GM12892 (cell line): ENCODE measurements around the gene AHDC1. TPM values are rescaled to one million over a fixed set of nuclear protein-coding genes. Genes with fewer than 3 reads are reported as not detected.

Experiments used
- DNase-seq: peaks from one replicate; pipeline ENCODE4 v3.0.0; 2011; ENCODE audit not compliant: insufficient read length
- FAIRE-seq: peaks from 2 replicates; lab custom pipeline; 2011; peaks lifted over from hg19 to GRCh38; lab: Jason Lieb, UNC
- POLR2A ChIP-seq: IDR thresholded peaks from 2 replicates; pipeline ENCODE4 v1.6.1; 2011; ENCODE audit warnings: low read depth, low read length, control low read depth
- POLR2AphosphoS5 ChIP-seq: IDR thresholded peaks from 2 replicates; pipeline ENCODE4 v1.6.1; 2011; ENCODE audit warnings: low read depth, low read length, control low read depth
- TAF1 ChIP-seq: IDR thresholded peaks from 2 replicates; pipeline ENCODE4 v1.6.1; 2011; ENCODE audit warnings: low read depth, mild to moderate bottlenecking, control low read depth, low read length, borderline replicate concordance
- polyA plus RNA-seq: library from polyadenylated mRNA; unstranded; fragments of >200 nt; gene quantifications from one replicate; pipeline ENCODE4 v1.2.1, GENCODE V29; 2012; ENCODE audit warnings: missing spikeins, inconsistent platforms; ENCODE audit not compliant: missing spikeins

AHDC1 gene
- 2.8 TPM for polyA plus RNA-seq

- DNase-seq (peak; percentile 95), FAIRE-seq (peak; percentile 86)
- TF ChIP-seq POLR2AphosphoS5 (no peak), POLR2A (peak; percentile 71; the same call in 1 of the 2 replicates), TAF1 (peak; percentile 48; the same call in 1 of the 2 replicates)
Observed at GRCh38 chr1:27603681-27604578, at the start of gene AHDC1. TSS of gene AHDC1 (minus strand) at chr1:27604144. CDS start at chr1:27552115, 52,029 bp downstream.

- no peak for DNase-seq
- no peak for FAIRE-seq
Observed at GRCh38 chr1:27652111-27652864, 48.3 kb upstream of the AHDC1 start.

GRCh38 chr1:27650539-27651175 lies 46.7 kb upstream of the AHDC1 start:
- no peak for FAIRE-seq
- TF ChIP-seq POLR2AphosphoS5 (no peak), TAF1 (no peak), POLR2A (no peak)
- DNase-seq = no peak

More at GRCh38 chr1:27652111-27652864, 48.3 kb upstream of the AHDC1 start:
- TF ChIP-seq POLR2AphosphoS5 = no peak
- no peak for TF ChIP-seq TAF1
- TF ChIP-seq POLR2A = no peak

GRCh38 chr1:27650171-27650538 lies 46.2 kb upstream of the AHDC1 start:
- no peak for DNase-seq
- TF ChIP-seq TAF1 = no peak
- TF ChIP-seq POLR2A = no peak
- no peak for TF ChIP-seq POLR2AphosphoS5
- no peak for FAIRE-seq

GRCh38 chr1:27649306-27649635 lies 45.3 kb upstream of the AHDC1 start:
- no peak for TF ChIP-seq POLR2A
- no peak for TF ChIP-seq POLR2AphosphoS5
- TF ChIP-seq TAF1 = no peak
- FAIRE-seq (no peak), DNase-seq (no peak)

GRCh38 chr1:27648602-27649305 lies 44.8 kb upstream of the AHDC1 start:
- TF ChIP-seq TAF1 = no peak
- no peak for TF ChIP-seq POLR2A
- no peak for TF ChIP-seq POLR2AphosphoS5
- FAIRE-seq (no peak), DNase-seq (no peak)

- TF ChIP-seq POLR2A (no peak), POLR2AphosphoS5 (no peak), TAF1 (no peak)
- no peak for DNase-seq
- no peak for FAIRE-seq
Observed at GRCh38 chr1:27647328-27647727, 43.4 kb upstream of the AHDC1 start.

GRCh38 chr1:27646676-27647075 lies 42.7 kb upstream of the AHDC1 start:
- no peak for TF ChIP-seq POLR2A
- no peak for TF ChIP-seq TAF1
- no peak for TF ChIP-seq POLR2AphosphoS5
- FAIRE-seq (no peak), DNase-seq (no peak)

- TF ChIP-seq POLR2A = no peak
- no peak for TF ChIP-seq POLR2AphosphoS5
- TF ChIP-seq TAF1 = no peak
- FAIRE-seq (no peak), DNase-seq (no peak)
Observed at GRCh38 chr1:27645071-27645415, 41.1 kb upstream of the AHDC1 start.

- peak; percentile 17 for FAIRE-seq
Observed at GRCh38 chr1:27644369-27645070, 40.6 kb upstream of the AHDC1 start.

More at GRCh38 chr1:27644369-27645070, 40.6 kb upstream of the AHDC1 start:
- no peak for DNase-seq
- TF ChIP-seq POLR2A (no peak), TAF1 (no peak), POLR2AphosphoS5 (no peak)
